OCI-LY7 (cell line): ENCODE data around the gene IRGQ. TPM values are rescaled to one million over a fixed set of nuclear protein-coding genes. Genes with fewer than 3 reads are reported as not detected.

Source experiments
- BruUV-seq: library from RNA; stranded (reverse); fragments of 400-500 nt; replicated peaks from 2 replicates; lab custom pipeline; 2021; lab: Mats Ljungman, UMichigan
- CTCF ChIA-PET: fragments of 300-600 bp; sonication (Branson Sonifier 250); formaldehyde crosslinking; loops from one replicate; lab custom pipeline; 2022; ENCODE audit warnings: antibody characterized with exemption; ENCODE audit not compliant: unreplicated experiment; lab: Charles Lee
- POLR2A ChIA-PET: fragments of 300-600 bp; sonication (Branson Sonifier 250); formaldehyde crosslinking; loops from one replicate; lab custom pipeline; 2022; ENCODE audit warnings: antibody characterized with exemption; lab: Charles Lee
- DNase-seq: peaks from one replicate; pipeline ENCODE4 v3.0.0-alpha.2; 2015; ENCODE audit warnings: low spot score
- H2AFZ ChIP-seq: fragments of 200-600 bp; sonication (generic), shearing (Covaris generic); 2 replicates; pipeline ENCODE4 v1.6.1; 2014; ENCODE audit warnings: mild to moderate bottlenecking, antibody characterized with exemption, low read length, moderate library complexity
- H3K27ac ChIP-seq: fragments of 200-600 bp; sonication (generic); 2 replicates; pipeline ENCODE4 v1.5.1; 2014; ENCODE audit warnings: mixed run types, low read depth, mild to moderate bottlenecking, moderate library complexity, low read length, inconsistent platforms; ENCODE audit not compliant: poor library complexity, severe bottlenecking
- H3K36me3 ChIP-seq: fragments of 200-600 bp; sonication (generic); 2 replicates; pipeline ENCODE4 v1.6.1; 2014; ENCODE audit warnings: mild to moderate bottlenecking, antibody characterized with exemption, low read length, moderate library complexity, mixed read lengths; ENCODE audit not compliant: insufficient read depth
- H3K4me1 ChIP-seq: fragments of 200-600 bp; sonication (generic); 2 replicates; pipeline ENCODE4 v1.5.1; 2014; ENCODE audit warnings: mild to moderate bottlenecking, low read length; ENCODE audit not compliant: insufficient read depth, poor library complexity, severe bottlenecking
- H3K4me2 ChIP-seq: fragments of 200-600 bp; sonication (generic); 2 replicates; pipeline ENCODE4 v1.6.1; 2014; ENCODE audit warnings: mild to moderate bottlenecking, low read length
- H3K4me3 ChIP-seq: fragments of 200-600 bp; sonication (generic); 2 replicates; pipeline ENCODE4 v1.5.1; 2014; ENCODE audit warnings: mild to moderate bottlenecking, low read depth, low read length; ENCODE audit not compliant: poor library complexity, severe bottlenecking
- H3K79me2 ChIP-seq: fragments of 200-600 bp; sonication (generic); 2 replicates; pipeline ENCODE4 v1.6.1; 2016; ENCODE audit warnings: low read depth, mild to moderate bottlenecking, low read length, moderate library complexity, mixed read lengths; ENCODE audit not compliant: insufficient read depth
- H3K9me2 ChIP-seq: fragments of 200-600 bp; sonication (generic); 2 replicates; pipeline ENCODE4 v1.6.1; 2016; ENCODE audit warnings: mild to moderate bottlenecking, low read length, mixed read lengths; ENCODE audit not compliant: insufficient read depth
- H3K9me3 ChIP-seq: fragments of 200-600 bp; sonication (generic); 2 replicates; pipeline ENCODE4 v1.6.1; 2014; ENCODE audit warnings: mild to moderate bottlenecking, mixed run types, low read length, mixed read lengths
- H4K20me1 ChIP-seq: fragments of 200-600 bp; sonication (generic); 2 replicates; pipeline ENCODE4 v1.6.1; 2014; ENCODE audit warnings: mild to moderate bottlenecking, antibody characterized with exemption, low read length, moderate library complexity, mixed read lengths; ENCODE audit not compliant: insufficient read depth
- CTCF ChIP-seq: fragments of 200-600 bp; sonication (generic); conservative IDR thresholded peaks from 2 replicates; pipeline ENCODE4 v1.5.1; 2014; ENCODE audit warnings: mild to moderate bottlenecking, antibody characterized with exemption, low read length, moderate library complexity, mixed read lengths
- EZH2phosphoT487 ChIP-seq: fragments of 200-600 bp; sonication (generic); IDR thresholded peaks from 2 replicates; pipeline ENCODE4 v1.6.1; 2018; ENCODE audit warnings: low read depth, borderline replicate concordance, mild to moderate bottlenecking, mixed run types, antibody characterized with exemption, low read length, moderate library complexity, mixed read lengths
- intact Hi-C: fragments of 100-400 bp; cut with micrococcal nuclease; formaldehyde crosslinking; loops from one replicate; pipeline ENCODE4 v1.10.0; 2022; ENCODE audit not compliant: unreplicated experiment
- total RNA-seq, 2 experiments: library from RNA; depleted of rRNA in 1 of 2; stranded (reverse); fragments of >200 nt in 1 of 2; shearing (Covaris generic) in 1 of 2; gene quantifications; 2 replicates each; pipeline ENCODE4 v1.2.3, GENCODE V29; 2014 to 2022

Gene IRGQ
- total RNA-seq, 2 experiments from 2014 or later, result 6.4 to 15.3 TPM

GRCh38 chr19:43633520-43633919 lies 37.6 kb upstream of the IRGQ start:
- Histone ChIP-seq H3K9me3 (no peaks in the 10 kb centered on the region), H3K4me2 (no peak overlapping the region), H3K27ac (no peak overlapping the region), H3K9me2 (no peaks in the 10 kb centered on the region), H3K79me2 (no peaks in the 10 kb centered on the region), H3K36me3 (no peaks in the 10 kb centered on the region), H3K4me3 (no peak overlapping the region), H4K20me1 (no peaks in the 10 kb centered on the region), H3K4me1 (peaks cover 12% of the 10 kb centered on the region), H2AFZ (no peak overlapping the region)
- BruUV-seq, result no TSS peak
- TF ChIP-seq CTCF (no peak), EZH2phosphoT487 (no peak)
- intact Hi-C loops, result no loop called here
- DNase-seq, result no peak
- CTCF ChIA-PET, result no interaction called here
- POLR2A ChIA-PET, result no interaction called here

- Histone ChIP-seq H3K4me2 (no peak overlapping the region), H3K9me2 (no peaks in the 10 kb centered on the region), H3K4me3 (no peak overlapping the region), H4K20me1 (no peaks in the 10 kb centered on the region), H3K4me1 (peaks cover 12% of the 10 kb centered on the region), H3K79me2 (no peaks in the 10 kb centered on the region), H2AFZ (no peak overlapping the region), H3K27ac (no peak overlapping the region), H3K9me3 (no peaks in the 10 kb centered on the region), H3K36me3 (no peaks in the 10 kb centered on the region)
- ChIA-PET CTCF (no interaction called here), POLR2A (no interaction called here)
- intact Hi-C loops, result no loop called here
- no peak for DNase-seq
- no TSS peak for BruUV-seq
- TF ChIP-seq CTCF (no peak), EZH2phosphoT487 (no peak)
Observed at GRCh38 chr19:43631491-43631890, 35.6 kb upstream of the IRGQ start.

GRCh38 chr19:43628646-43629326 lies 32.9 kb upstream of the IRGQ start:
- ChIA-PET POLR2A (interaction anchor here (0.6 kb wide), 1 partner anchor 256 kb away, joined by 3 read pairs; no protein-coding TSS in a partner anchor), CTCF (no interaction called here)
- Histone ChIP-seq H3K4me1 (no peaks in the 10 kb centered on the region), H3K4me3 (no peak overlapping the region), H3K36me3 (no peaks in the 10 kb centered on the region), H3K9me3 (no peaks in the 10 kb centered on the region), H4K20me1 (no peaks in the 10 kb centered on the region), H2AFZ (no peak overlapping the region), H3K4me2 (no peak overlapping the region), H3K79me2 (no peaks in the 10 kb centered on the region), H3K9me2 (no peaks in the 10 kb centered on the region), H3K27ac (no peak overlapping the region)
- intact Hi-C loops, result no loop called here
- no peak for TF ChIP-seq CTCF
- TF ChIP-seq EZH2phosphoT487, result no peak
- DNase-seq, result no peak
- BruUV-seq, result no TSS peak
